H9 (cell line): ENCODE results near the gene GSN. TPM values are rescaled to one million over a fixed set of nuclear protein-coding genes. Genes with fewer than 3 reads are reported as not detected.

ENCODE experiments used
- DNase-seq: peaks from one replicate; pipeline ENCODE4 v3.0.0-alpha.2; 2017
- H2AFZ ChIP-seq: one replicate; pipeline ENCODE4 v1.6.1; 2013; ENCODE audit warnings: mild to moderate bottlenecking, low read length, control low read depth, moderate library complexity
- H2AK5ac ChIP-seq: 2 replicates; pipeline ENCODE4 v1.6.1; 2013; ENCODE audit warnings: low read length, control low read depth, mixed read lengths; ENCODE audit not compliant: insufficient read length
- H2BK120ac ChIP-seq: one replicate; pipeline ENCODE4 v1.6.1; 2013; ENCODE audit warnings: low read depth, mild to moderate bottlenecking, low read length, control low read depth, inconsistent platforms; ENCODE audit not compliant: poor library complexity, severe bottlenecking
- H2BK12ac ChIP-seq: 2 replicates; pipeline ENCODE4 v1.6.1; 2013; ENCODE audit warnings: low read length, control low read depth, mixed read lengths, low read depth; ENCODE audit not compliant: insufficient read length
- H2BK15ac ChIP-seq: 2 replicates; pipeline ENCODE4 v1.6.1; 2013; ENCODE audit warnings: low read depth, low read length, control low read depth
- H2BK20ac ChIP-seq: one replicate; pipeline ENCODE4 v1.6.1; 2013; ENCODE audit warnings: low read depth, mild to moderate bottlenecking, low read length, control low read depth, inconsistent platforms; ENCODE audit not compliant: poor library complexity, severe bottlenecking
- H2BK5ac ChIP-seq: 2 replicates; pipeline ENCODE4 v1.6.1; 2013; ENCODE audit warnings: low read length, control low read depth, mixed read lengths; ENCODE audit not compliant: insufficient read length
- H3K14ac ChIP-seq: 2 replicates; pipeline ENCODE4 v1.6.1; 2013; ENCODE audit warnings: low read length, control low read depth; ENCODE audit not compliant: insufficient read depth
- H3K18ac ChIP-seq: 2 replicates; pipeline ENCODE4 v1.6.1; 2013; ENCODE audit warnings: low read depth, mild to moderate bottlenecking, mixed read lengths, low read length, control low read depth; ENCODE audit not compliant: insufficient read length
- H3K23ac ChIP-seq: 2 replicates; pipeline ENCODE4 v1.6.1; 2013; ENCODE audit warnings: low read length, control low read depth, mixed read lengths, low read depth; ENCODE audit not compliant: insufficient read length
- H3K23me2 ChIP-seq: 2 replicates; pipeline ENCODE4 v1.6.1; 2013; ENCODE audit warnings: low read depth, mild to moderate bottlenecking, mixed read lengths, low read length, control low read depth; ENCODE audit not compliant: insufficient read length, poor library complexity, severe bottlenecking
- H3K27ac ChIP-seq: 2 replicates; pipeline ENCODE4 v1.5.1; 2013; ENCODE audit warnings: low read length, control low read depth, mixed read lengths, low read depth; ENCODE audit not compliant: insufficient read length
- H3K27me3 ChIP-seq: 2 replicates; pipeline ENCODE4 v1.6.1; 2013; ENCODE audit warnings: low read length, control low read depth, inconsistent platforms; ENCODE audit not compliant: insufficient read depth
- H3K4ac ChIP-seq: 2 replicates; pipeline ENCODE4 v1.6.1; 2013; ENCODE audit warnings: low read depth, mild to moderate bottlenecking, control low read depth, inconsistent platforms, low read length, moderate library complexity
- H3K4me1 ChIP-seq: 2 replicates; pipeline ENCODE4 v1.6.1; 2013; ENCODE audit warnings: low read length, control low read depth, inconsistent platforms; ENCODE audit not compliant: insufficient read depth
- H3K4me2 ChIP-seq: 2 replicates; pipeline ENCODE4 v1.6.1; 2013; ENCODE audit warnings: low read length, control low read depth, mixed read lengths; ENCODE audit not compliant: insufficient read length, insufficient read depth
- H3K56ac ChIP-seq: 2 replicates; pipeline ENCODE4 v1.6.1; 2013; ENCODE audit warnings: low read depth, mild to moderate bottlenecking, mixed read lengths, low read length, control low read depth; ENCODE audit not compliant: insufficient read length
- H3K79me1 ChIP-seq: 2 replicates; pipeline ENCODE4 v1.6.1; 2013; ENCODE audit warnings: low read depth, mild to moderate bottlenecking, moderate library complexity, low read length, control low read depth, inconsistent platforms; ENCODE audit not compliant: insufficient read depth, poor library complexity, severe bottlenecking
- H3K79me2 ChIP-seq: 2 replicates; pipeline ENCODE4 v1.6.1; 2013; ENCODE audit warnings: low read length, control low read depth, inconsistent platforms; ENCODE audit not compliant: insufficient read depth
- H3K9ac ChIP-seq: 2 replicates; pipeline ENCODE4 v1.6.1; 2013; ENCODE audit warnings: low read length, control low read depth, mixed read lengths; ENCODE audit not compliant: insufficient read length; ENCODE audit errors: extremely low read depth
- H3K9me3 ChIP-seq: one replicate; pipeline ENCODE4 v1.6.1; 2013; ENCODE audit warnings: low read depth, low read length, inconsistent platforms; ENCODE audit not compliant: control insufficient read depth
- H3T11ph ChIP-seq: one replicate; pipeline ENCODE4 v1.6.1; 2013; ENCODE audit warnings: mild to moderate bottlenecking, low read length, control low read depth, inconsistent platforms
- H4K20me1 ChIP-seq: one replicate; pipeline ENCODE4 v1.6.1; 2013; ENCODE audit not compliant: control insufficient read depth, insufficient read length, insufficient read depth
- H4K5ac ChIP-seq: 2 replicates; pipeline ENCODE4 v1.6.1; 2013; ENCODE audit warnings: low read depth, mild to moderate bottlenecking, mixed read lengths, low read length, control low read depth; ENCODE audit not compliant: insufficient read length
- H4K8ac ChIP-seq: replicated peaks from 2 replicates; pipeline ENCODE4 v1.6.1; 2013; ENCODE audit warnings: low read length, control low read depth, mixed read lengths, low read depth; ENCODE audit not compliant: insufficient read length
- H4K91ac ChIP-seq: 2 replicates; pipeline ENCODE4 v1.6.1; 2013; ENCODE audit warnings: low read depth, mild to moderate bottlenecking, moderate library complexity, mixed read lengths, low read length, control low read depth; ENCODE audit not compliant: insufficient read length
- H3K27ac Mint-ChIP-seq, 3 experiments: 2 replicates in 2 of 3; 3 replicates in 1 of 3; pipeline ENCODE4 v1.8.0; 2020 to 2021; ENCODE audit warnings: mixed read lengths in 3 of 3, mild to moderate bottlenecking in 1 of 3, moderate library complexity in 1 of 3
- H3K27me3 Mint-ChIP-seq: 2 replicates; pipeline ENCODE4 v1.8.0; 2021; ENCODE audit warnings: low read depth, mild to moderate bottlenecking, moderate library complexity, mixed read lengths
- H3K36me3 Mint-ChIP-seq, 3 experiments: 2 replicates in 2 of 3; 3 replicates in 1 of 3; pipeline ENCODE4 v1.8.0; 2020 to 2021; ENCODE audit warnings: low read depth in 3 of 3, mixed read lengths in 3 of 3; ENCODE audit not compliant: insufficient read depth in 1 of 3
- H3K4me1 Mint-ChIP-seq, 2 experiments: 2 replicates each; pipeline ENCODE4 v1.8.0; 2020; ENCODE audit warnings: mixed read lengths in 2 of 2
- H3K4me3 Mint-ChIP-seq, 2 experiments: 2 replicates in 1 of 2; 3 replicates in 1 of 2; pipeline ENCODE4 v1.8.0; 2020 to 2021; ENCODE audit warnings: mild to moderate bottlenecking in 2 of 2, mixed read lengths in 2 of 2, moderate library complexity in 1 of 2
- H3K9me3 Mint-ChIP-seq, 2 experiments: 2 replicates in 1 of 2; 3 replicates in 1 of 2; pipeline ENCODE4 v1.8.0; 2020; ENCODE audit warnings: mild to moderate bottlenecking in 2 of 2, mixed read lengths in 2 of 2, moderate library complexity in 1 of 2
- WGBS: extraction: QIAGEN DNeasy Blood & Tissue Kit; methylation state at CpG from one replicate; pipeline ENCODE4 v1.1.7; 2013; ENCODE audit warnings: missing lambda C conversion rate, low lambda C conversion rate, mixed read lengths; ENCODE audit not compliant: insufficient read length; ENCODE audit errors: extremely low coverage; 5-methylcytosine and 5-hydroxymethylcytosine counted together
- total RNA-seq: library from RNA; stranded (reverse); gene quantifications from 2 replicates; pipeline ENCODE4 v1.2.1, GENCODE V29; 2021
- TF ChIP-seq, protein P1 (sequence below): fragments of 200-600 bp; sonication (generic); conservative IDR thresholded peaks from 3 replicates; pipeline ENCODE4 v1.8.0; 2021; ENCODE audit warnings: antibody characterized with exemption, mild to moderate bottlenecking

The GSN gene
- total RNA-seq, 1 experiment from 2014 or later, result 14.9 TPM

DNA sequence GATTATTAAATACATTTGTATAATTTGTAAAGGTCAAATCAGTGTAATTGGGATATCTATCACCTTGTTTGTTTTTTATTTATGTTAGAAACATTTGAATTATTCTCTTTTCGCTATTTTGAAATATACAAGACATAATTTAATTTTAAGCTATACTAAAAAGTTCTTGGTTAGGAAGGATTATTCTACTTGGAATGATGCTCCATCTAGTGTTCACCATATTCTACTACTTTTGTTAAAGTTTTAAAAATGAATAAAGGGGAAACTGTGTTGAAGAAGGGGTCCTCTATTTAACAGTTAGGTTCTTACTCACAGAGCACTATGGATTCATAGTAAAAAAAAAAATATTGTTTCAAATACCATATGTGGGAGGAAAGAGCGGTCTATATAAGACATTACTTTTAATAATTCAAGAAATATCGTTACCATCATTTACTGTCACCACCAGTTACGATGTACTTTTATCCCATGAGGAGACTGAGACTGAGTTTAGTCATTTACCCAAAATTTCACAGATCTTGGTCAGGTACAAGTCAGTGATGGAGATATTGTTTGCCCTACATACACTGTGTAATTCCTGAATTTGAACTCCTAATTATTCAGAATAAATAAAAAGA lies 108.4 kb downstream of the GSN start:
- H3K4me2 ChIP-seq, result no peak overlapping the region
- no peaks in the 10 kb centered on the region for H3K27me3 ChIP-seq
- WGBS, result no CpG with 5 or more reads among the region's 4 CpGs
- H2BK120ac ChIP-seq, result no peak overlapping the region
- H3K4ac ChIP-seq, result no peak overlapping the region
- no peak overlapping the region for H3K18ac ChIP-seq
- H3K9me3 ChIP-seq, result no peaks in the 10 kb centered on the region
- no peak overlapping the region for H3K27ac ChIP-seq
- no peak overlapping the region for H2BK20ac ChIP-seq
- DNase-seq, result no peak
- Mint-ChIP-seq H3K4me1 (peaks cover 0 to 4% of the 10 kb centered on the region in 2 experiments; a peak in 1 of 4 replicates), H3K4me3 (no peak overlapping the region), H3K9me3 (peaks cover 8 to 9% of the 10 kb centered on the region in 2 experiments), H3K27me3 (peaks cover 7% of the 10 kb centered on the region), H3K36me3 (peaks cover 4 to 10% (median 7%) of the 10 kb centered on the region in 3 experiments; a peak in 5 of 7 replicates), H3K27ac (no peak overlapping the region)
- H3K23ac ChIP-seq, result no peak overlapping the region
- H4K91ac ChIP-seq, result no peak overlapping the region
- H2AFZ ChIP-seq, result no peak overlapping the region
- no peaks in the 10 kb centered on the region for H3K4me1 ChIP-seq
- no peak overlapping the region for H2BK12ac ChIP-seq
- no peak overlapping the region for H4K5ac ChIP-seq
- H2BK15ac ChIP-seq, result no peak overlapping the region
- no peak overlapping the region for H3T11ph ChIP-seq
- no peaks in the 10 kb centered on the region for H3K79me2 ChIP-seq
- H3K14ac ChIP-seq, result no peak overlapping the region
- H4K8ac ChIP-seq, result no peak overlapping the region
- no peak overlapping the region for H3K9ac ChIP-seq
- no peak overlapping the region for H3K56ac ChIP-seq
- no peaks in the 10 kb centered on the region for H4K20me1 ChIP-seq
- H3K23me2 ChIP-seq, result no peaks in the 10 kb centered on the region
- H2AK5ac ChIP-seq, result no peak overlapping the region
- H2BK5ac ChIP-seq, result no peak overlapping the region
- H3K79me1 ChIP-seq, result no peaks in the 10 kb centered on the region
- TF ChIP-seq, protein P1, sequence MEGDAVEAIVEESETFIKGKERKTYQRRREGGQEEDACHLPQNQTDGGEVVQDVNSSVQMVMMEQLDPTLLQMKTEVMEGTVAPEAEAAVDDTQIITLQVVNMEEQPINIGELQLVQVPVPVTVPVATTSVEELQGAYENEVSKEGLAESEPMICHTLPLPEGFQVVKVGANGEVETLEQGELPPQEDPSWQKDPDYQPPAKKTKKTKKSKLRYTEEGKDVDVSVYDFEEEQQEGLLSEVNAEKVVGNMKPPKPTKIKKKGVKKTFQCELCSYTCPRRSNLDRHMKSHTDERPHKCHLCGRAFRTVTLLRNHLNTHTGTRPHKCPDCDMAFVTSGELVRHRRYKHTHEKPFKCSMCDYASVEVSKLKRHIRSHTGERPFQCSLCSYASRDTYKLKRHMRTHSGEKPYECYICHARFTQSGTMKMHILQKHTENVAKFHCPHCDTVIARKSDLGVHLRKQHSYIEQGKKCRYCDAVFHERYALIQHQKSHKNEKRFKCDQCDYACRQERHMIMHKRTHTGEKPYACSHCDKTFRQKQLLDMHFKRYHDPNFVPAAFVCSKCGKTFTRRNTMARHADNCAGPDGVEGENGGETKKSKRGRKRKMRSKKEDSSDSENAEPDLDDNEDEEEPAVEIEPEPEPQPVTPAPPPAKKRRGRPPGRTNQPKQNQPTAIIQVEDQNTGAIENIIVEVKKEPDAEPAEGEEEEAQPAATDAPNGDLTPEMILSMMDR, result peak; percentile 29; the same call in 2 of the 3 replicates
